WTC11 (cell line): ENCODE results near the gene ADAMTS15. TPM values are rescaled to one million over a fixed set of nuclear protein-coding genes. Genes with fewer than 3 reads are reported as not detected.
A peak's percentile ranks its signal among the peaks of the same experiment; 100 is the strongest.

Experiments used
- ATAC-seq: fragments of 200-7000 bp; cut with Tn5 transposase; 2 replicates; pipeline ENCODE4 v1.10.0; 2021; ENCODE audit warnings: mild to moderate bottlenecking, moderate library complexity
- CTCF ChIA-PET: fragments of 300-600 bp; sonication (Branson Sonifier 250); formaldehyde crosslinking; loops from one replicate; lab custom pipeline; 2021; ENCODE audit warnings: antibody characterized with exemption; lab: Charles Lee
- POLR2A ChIA-PET: fragments of 350-600 bp; sonication (Branson Sonifier 250); formaldehyde crosslinking; loops from one replicate; lab custom pipeline; 2021; ENCODE audit warnings: antibody characterized with exemption; lab: Charles Lee
- DNase-seq: peaks from one replicate; pipeline ENCODE4 v3.0.0; 2021; ENCODE audit warnings: low spot score
- H3K27ac Mint-ChIP-seq: 2 replicates; pipeline ENCODE4 v1.8.0; 2021; ENCODE audit warnings: mixed read lengths
- H3K27me3 Mint-ChIP-seq: 2 replicates; pipeline ENCODE4 v1.8.0; 2021; ENCODE audit warnings: low read depth, mild to moderate bottlenecking, moderate library complexity, mixed read lengths
- H3K36me3 Mint-ChIP-seq: 2 replicates; pipeline ENCODE4 v1.8.0; 2021; ENCODE audit warnings: mixed read lengths
- H3K4me1 Mint-ChIP-seq: 2 replicates; pipeline ENCODE4 v1.8.0; 2022; ENCODE audit warnings: mixed read lengths
- H3K4me3 Mint-ChIP-seq: 2 replicates; pipeline ENCODE4 v1.8.0; 2021; ENCODE audit warnings: mild to moderate bottlenecking, moderate library complexity, mixed read lengths
- H3K9me3 Mint-ChIP-seq: 2 replicates; pipeline ENCODE4 v1.8.0; 2021; ENCODE audit warnings: mixed read lengths
- CBFB ChIP-seq: sonication (generic); formaldehyde crosslinking; IDR thresholded peaks from 2 replicates; pipeline ENCODE4 v1.8.1; 2022; ENCODE audit warnings: mild to moderate bottlenecking, low read depth, missing genetic modification reagents
- CREM ChIP-seq: sonication (generic); formaldehyde crosslinking; IDR thresholded peaks from 2 replicates; pipeline ENCODE4 v1.8.1; 2022; ENCODE audit warnings: mild to moderate bottlenecking, missing genetic modification reagents, moderate library complexity
- KAT7 ChIP-seq: sonication (generic); formaldehyde crosslinking; IDR thresholded peaks from 2 replicates; pipeline ENCODE4 v1.8.1; 2023; ENCODE audit warnings: missing genetic modification reagents, mild to moderate bottlenecking, borderline replicate concordance
- MYBL2 ChIP-seq: sonication (generic); formaldehyde crosslinking; IDR thresholded peaks from 2 replicates; pipeline ENCODE4 v1.8.1; 2023; ENCODE audit warnings: mild to moderate bottlenecking, moderate library complexity, missing genetic modification reagents
- NR3C1 ChIP-seq: sonication (generic); formaldehyde crosslinking; conservative IDR thresholded peaks from 2 replicates; pipeline ENCODE4 v1.8.1; 2023; ENCODE audit warnings: low read depth, mild to moderate bottlenecking, missing genetic modification reagents
- SOX15 ChIP-seq: fragments of 250-450 bp; sonication (Bioruptor Pico); IDR thresholded peaks from 2 replicates; pipeline ENCODE4 v1.9.0; 2021; ENCODE audit warnings: mild to moderate bottlenecking
- TP53 ChIP-seq: sonication (generic); formaldehyde crosslinking; IDR thresholded peaks from 2 replicates; pipeline ENCODE4 v1.8.1; 2023; ENCODE audit warnings: mild to moderate bottlenecking, missing genetic modification reagents
- ZNF138 ChIP-seq: sonication (generic); formaldehyde crosslinking; conservative IDR thresholded peaks from 2 replicates; pipeline ENCODE4 v1.8.1; 2022; ENCODE audit warnings: mild to moderate bottlenecking, moderate library complexity, missing genetic modification reagents
- ZNF219 ChIP-seq: sonication (generic); formaldehyde crosslinking; IDR thresholded peaks from 2 replicates; pipeline ENCODE4 v1.8.0; 2023; ENCODE audit warnings: missing genetic modification reagents, mild to moderate bottlenecking, borderline replicate concordance
- ZNF396 ChIP-seq: fragments of 250-450 bp; sonication (Bioruptor Pico); IDR thresholded peaks from 2 replicates; pipeline ENCODE4 v1.8.0; 2021; ENCODE audit warnings: mild to moderate bottlenecking, moderate library complexity, borderline replicate concordance
- ZNF671 ChIP-seq: fragments of 250-450 bp; sonication (Bioruptor Pico); IDR thresholded peaks from 2 replicates; pipeline ENCODE4 v1.8.0; 2021; ENCODE audit warnings: mild to moderate bottlenecking
- total RNA-seq: library from RNA; stranded (reverse); gene quantifications from 3 replicates; pipeline ENCODE4 v1.2.3, GENCODE V29; 2021
- TF ChIP-seq, protein P1 (sequence below): sonication (generic); formaldehyde crosslinking; IDR thresholded peaks from 2 replicates; pipeline ENCODE4 v1.8.1; 2023; ENCODE audit warnings: mild to moderate bottlenecking, missing genetic modification reagents, moderate library complexity
- TF ChIP-seq, protein P2 (sequence below): sonication (generic); formaldehyde crosslinking; IDR thresholded peaks from 2 replicates; pipeline ENCODE4 v1.8.1; 2023; ENCODE audit warnings: mild to moderate bottlenecking, moderate library complexity, missing genetic modification reagents
- TF ChIP-seq, protein P3 (sequence below): sonication (generic); formaldehyde crosslinking; IDR thresholded peaks from 2 replicates; pipeline ENCODE4 v1.8.1; 2023; ENCODE audit warnings: mild to moderate bottlenecking, missing genetic modification reagents
- TF ChIP-seq, protein P4 (sequence below): sonication (generic); formaldehyde crosslinking; IDR thresholded peaks from 2 replicates; pipeline ENCODE4 v1.8.0; 2023; ENCODE audit warnings: mild to moderate bottlenecking, missing genetic modification reagents
- TF ChIP-seq, protein P5 (sequence below): sonication (generic); formaldehyde crosslinking; IDR thresholded peaks from 2 replicates; pipeline ENCODE4 v1.8.1; 2023; ENCODE audit warnings: mild to moderate bottlenecking, missing genetic modification reagents
- TF ChIP-seq, protein P6 (sequence below): sonication (generic); formaldehyde crosslinking; IDR thresholded peaks from 2 replicates; pipeline ENCODE4 v1.8.0; 2022; ENCODE audit warnings: mild to moderate bottlenecking, missing genetic modification reagents

Gene ADAMTS15
- total RNA-seq, 1 experiment from 2014 or later: 3.7 TPM

DNA sequence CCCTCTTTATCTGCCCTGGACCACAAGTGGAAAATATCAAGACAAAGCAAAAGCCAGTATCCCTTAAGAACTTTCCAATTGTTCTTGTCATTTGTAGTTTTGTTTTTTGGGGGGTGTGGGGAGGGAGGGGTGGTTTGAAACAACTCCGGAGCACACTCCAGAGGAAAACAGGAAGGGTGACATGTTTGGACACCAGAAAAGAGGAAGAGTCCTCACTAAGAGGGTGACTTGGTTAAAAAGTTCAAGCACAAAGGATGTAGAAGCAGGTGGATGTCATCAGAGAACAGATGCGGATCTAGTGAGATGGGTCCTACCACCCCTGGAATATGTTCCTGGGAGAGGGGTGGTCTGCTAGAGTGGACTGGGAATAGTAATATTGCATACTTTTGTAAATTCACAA, 45.9 kb upstream of the ADAMTS15 start:
- Mint-ChIP-seq H3K27ac (peak overlapping the region; percentile 96; the same call in 1 of the 2 replicates), H3K4me3 (no peak overlapping the region), H3K4me1 (peaks cover 77% of the 10 kb centered on the region), H3K36me3 (peaks cover 9% of the 10 kb centered on the region; the same call in 1 of the 2 replicates), H3K27me3 (peaks cover 9% of the 10 kb centered on the region), H3K9me3 (no peaks in the 10 kb centered on the region)
- no peak for ATAC-seq
- no peak for DNase-seq
- CTCF ChIA-PET: no interaction called here
- POLR2A ChIA-PET: no interaction called here
- TF ChIP-seq CREM (CRISPR knock-in tag) (no peak), TP53 (no peak), ZNF671 (CRISPR knock-in tag) (no peak), ZNF396 (no peak), KAT7 (CRISPR knock-in tag) (no peak), ZNF219 (CRISPR knock-in tag) (no peak), CBFB (no peak), SOX15 (no peak)
- TF ChIP-seq, protein P1, sequence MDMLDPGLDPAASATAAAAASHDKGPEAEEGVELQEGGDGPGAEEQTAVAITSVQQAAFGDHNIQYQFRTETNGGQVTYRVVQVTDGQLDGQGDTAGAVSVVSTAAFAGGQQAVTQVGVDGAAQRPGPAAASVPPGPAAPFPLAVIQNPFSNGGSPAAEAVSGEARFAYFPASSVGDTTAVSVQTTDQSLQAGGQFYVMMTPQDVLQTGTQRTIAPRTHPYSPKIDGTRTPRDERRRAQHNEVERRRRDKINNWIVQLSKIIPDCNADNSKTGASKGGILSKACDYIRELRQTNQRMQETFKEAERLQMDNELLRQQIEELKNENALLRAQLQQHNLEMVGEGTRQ: no peak
- TF ChIP-seq, protein P2, sequence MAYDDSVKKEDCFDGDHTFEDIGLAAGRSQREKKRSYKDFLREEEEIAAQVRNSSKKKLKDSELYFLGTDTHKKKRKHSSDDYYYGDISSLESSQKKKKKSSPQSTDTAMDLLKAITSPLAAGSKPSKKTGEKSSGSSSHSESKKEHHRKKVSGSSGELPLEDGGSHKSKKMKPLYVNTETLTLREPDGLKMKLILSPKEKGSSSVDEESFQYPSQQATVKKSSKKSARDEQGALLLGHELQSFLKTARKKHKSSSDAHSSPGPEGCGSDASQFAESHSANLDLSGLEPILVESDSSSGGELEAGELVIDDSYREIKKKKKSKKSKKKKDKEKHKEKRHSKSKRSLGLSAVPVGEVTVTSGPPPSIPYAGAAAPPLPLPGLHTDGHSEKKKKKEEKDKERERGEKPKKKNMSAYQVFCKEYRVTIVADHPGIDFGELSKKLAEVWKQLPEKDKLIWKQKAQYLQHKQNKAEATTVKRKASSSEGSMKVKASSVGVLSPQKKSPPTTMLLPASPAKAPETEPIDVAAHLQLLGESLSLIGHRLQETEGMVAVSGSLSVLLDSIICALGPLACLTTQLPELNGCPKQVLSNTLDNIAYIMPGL: no peak
- TF ChIP-seq, protein P3, sequence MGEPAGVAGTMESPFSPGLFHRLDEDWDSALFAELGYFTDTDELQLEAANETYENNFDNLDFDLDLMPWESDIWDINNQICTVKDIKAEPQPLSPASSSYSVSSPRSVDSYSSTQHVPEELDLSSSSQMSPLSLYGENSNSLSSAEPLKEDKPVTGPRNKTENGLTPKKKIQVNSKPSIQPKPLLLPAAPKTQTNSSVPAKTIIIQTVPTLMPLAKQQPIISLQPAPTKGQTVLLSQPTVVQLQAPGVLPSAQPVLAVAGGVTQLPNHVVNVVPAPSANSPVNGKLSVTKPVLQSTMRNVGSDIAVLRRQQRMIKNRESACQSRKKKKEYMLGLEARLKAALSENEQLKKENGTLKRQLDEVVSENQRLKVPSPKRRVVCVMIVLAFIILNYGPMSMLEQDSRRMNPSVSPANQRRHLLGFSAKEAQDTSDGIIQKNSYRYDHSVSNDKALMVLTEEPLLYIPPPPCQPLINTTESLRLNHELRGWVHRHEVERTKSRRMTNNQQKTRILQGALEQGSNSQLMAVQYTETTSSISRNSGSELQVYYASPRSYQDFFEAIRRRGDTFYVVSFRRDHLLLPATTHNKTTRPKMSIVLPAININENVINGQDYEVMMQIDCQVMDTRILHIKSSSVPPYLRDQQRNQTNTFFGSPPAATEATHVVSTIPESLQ (CRISPR knock-in tag): no peak
- TF ChIP-seq, protein P4, sequence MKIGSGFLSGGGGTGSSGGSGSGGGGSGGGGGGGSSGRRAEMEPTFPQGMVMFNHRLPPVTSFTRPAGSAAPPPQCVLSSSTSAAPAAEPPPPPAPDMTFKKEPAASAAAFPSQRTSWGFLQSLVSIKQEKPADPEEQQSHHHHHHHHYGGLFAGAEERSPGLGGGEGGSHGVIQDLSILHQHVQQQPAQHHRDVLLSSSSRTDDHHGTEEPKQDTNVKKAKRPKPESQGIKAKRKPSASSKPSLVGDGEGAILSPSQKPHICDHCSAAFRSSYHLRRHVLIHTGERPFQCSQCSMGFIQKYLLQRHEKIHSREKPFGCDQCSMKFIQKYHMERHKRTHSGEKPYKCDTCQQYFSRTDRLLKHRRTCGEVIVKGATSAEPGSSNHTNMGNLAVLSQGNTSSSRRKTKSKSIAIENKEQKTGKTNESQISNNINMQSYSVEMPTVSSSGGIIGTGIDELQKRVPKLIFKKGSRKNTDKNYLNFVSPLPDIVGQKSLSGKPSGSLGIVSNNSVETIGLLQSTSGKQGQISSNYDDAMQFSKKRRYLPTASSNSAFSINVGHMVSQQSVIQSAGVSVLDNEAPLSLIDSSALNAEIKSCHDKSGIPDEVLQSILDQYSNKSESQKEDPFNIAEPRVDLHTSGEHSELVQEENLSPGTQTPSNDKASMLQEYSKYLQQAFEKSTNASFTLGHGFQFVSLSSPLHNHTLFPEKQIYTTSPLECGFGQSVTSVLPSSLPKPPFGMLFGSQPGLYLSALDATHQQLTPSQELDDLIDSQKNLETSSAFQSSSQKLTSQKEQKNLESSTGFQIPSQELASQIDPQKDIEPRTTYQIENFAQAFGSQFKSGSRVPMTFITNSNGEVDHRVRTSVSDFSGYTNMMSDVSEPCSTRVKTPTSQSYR (CRISPR knock-in tag): no peak
- TF ChIP-seq, protein P5, sequence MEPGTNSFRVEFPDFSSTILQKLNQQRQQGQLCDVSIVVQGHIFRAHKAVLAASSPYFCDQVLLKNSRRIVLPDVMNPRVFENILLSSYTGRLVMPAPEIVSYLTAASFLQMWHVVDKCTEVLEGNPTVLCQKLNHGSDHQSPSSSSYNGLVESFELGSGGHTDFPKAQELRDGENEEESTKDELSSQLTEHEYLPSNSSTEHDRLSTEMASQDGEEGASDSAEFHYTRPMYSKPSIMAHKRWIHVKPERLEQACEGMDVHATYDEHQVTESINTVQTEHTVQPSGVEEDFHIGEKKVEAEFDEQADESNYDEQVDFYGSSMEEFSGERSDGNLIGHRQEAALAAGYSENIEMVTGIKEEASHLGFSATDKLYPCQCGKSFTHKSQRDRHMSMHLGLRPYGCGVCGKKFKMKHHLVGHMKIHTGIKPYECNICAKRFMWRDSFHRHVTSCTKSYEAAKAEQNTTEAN: no peak

DNA sequence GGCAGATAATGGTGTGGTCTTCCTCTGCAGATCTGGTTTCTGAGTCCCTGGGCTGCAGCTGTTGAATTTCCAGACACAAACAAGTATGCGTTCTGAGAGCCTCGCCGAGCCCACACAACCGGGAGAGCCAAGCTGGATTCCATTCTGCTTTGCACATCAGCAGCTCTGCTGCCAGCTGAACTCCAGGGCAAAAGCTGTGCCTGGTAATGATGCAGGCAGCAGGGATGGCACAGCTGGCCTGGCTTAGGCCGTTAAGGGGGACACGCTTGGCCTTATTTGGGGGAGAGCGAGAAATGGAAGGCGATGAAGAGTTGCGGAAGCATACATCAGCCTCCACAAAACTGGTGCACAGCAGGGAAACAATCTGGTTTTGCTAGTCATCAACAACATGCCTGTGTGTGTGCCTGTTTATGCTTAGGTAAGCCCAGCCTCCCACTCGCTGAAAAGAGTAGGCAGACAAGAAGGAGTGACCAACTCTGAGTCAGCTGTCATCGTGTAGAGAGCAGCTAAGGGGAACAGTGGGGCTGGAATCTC, 45.1 kb upstream of the ADAMTS15 start:
- ChIA-PET POLR2A (interaction anchor here (0.7 kb wide), 1 partner anchor 24 kb away, joined by 4 read pairs; no protein-coding TSS in a partner anchor), CTCF (interaction anchor here (0.9 to 2.0 kb wide), 8 partner anchors 8 to 190 kb away, joined by 3 to 6 read pairs (median 4); partner anchors contain the start of gene ADAMTS8)
- no peak overlapping the region for H3K4me3 Mint-ChIP-seq
- peaks cover 9% of the 10 kb centered on the region; the same call in 1 of the 2 replicates for H3K36me3 Mint-ChIP-seq
- H3K9me3 Mint-ChIP-seq: no peaks in the 10 kb centered on the region
- H3K4me1 Mint-ChIP-seq: peaks cover 79% of the 10 kb centered on the region
- H3K27ac Mint-ChIP-seq: peak overlapping the region; percentile 96
- ATAC-seq (peak; percentile 50), DNase-seq (no peak)
- H3K27me3 Mint-ChIP-seq: peaks cover 9% of the 10 kb centered on the region
- TF ChIP-seq, protein P3 (CRISPR knock-in tag): no peak
- TF ChIP-seq, protein P6, sequence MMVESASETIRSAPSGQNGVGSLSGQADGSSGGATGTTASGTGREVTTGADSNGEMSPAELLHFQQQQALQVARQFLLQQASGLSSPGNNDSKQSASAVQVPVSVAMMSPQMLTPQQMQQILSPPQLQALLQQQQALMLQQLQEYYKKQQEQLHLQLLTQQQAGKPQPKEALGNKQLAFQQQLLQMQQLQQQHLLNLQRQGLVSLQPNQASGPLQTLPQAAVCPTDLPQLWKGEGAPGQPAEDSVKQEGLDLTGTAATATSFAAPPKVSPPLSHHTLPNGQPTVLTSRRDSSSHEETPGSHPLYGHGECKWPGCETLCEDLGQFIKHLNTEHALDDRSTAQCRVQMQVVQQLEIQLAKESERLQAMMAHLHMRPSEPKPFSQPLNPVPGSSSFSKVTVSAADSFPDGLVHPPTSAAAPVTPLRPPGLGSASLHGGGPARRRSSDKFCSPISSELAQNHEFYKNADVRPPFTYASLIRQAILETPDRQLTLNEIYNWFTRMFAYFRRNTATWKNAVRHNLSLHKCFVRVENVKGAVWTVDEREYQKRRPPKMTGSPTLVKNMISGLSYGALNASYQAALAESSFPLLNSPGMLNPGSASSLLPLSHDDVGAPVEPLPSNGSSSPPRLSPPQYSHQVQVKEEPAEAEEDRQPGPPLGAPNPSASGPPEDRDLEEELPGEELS (CRISPR knock-in tag): peak; percentile 34; the same call in 1 of the 2 replicates
- TF ChIP-seq MYBL2 (CRISPR knock-in tag) (no peak), ZNF138 (CRISPR knock-in tag) (0 out of 2 replicates have a peak, but pooled peaks have one; percentile 27), NR3C1 (CRISPR knock-in tag) (0 out of 2 replicates have a peak, but pooled peaks have one; percentile 14)
